C4-2B (cell line): ENCODE measurements around the gene LIPN.

Experiments used
- ZFX ChIP-seq: fragments of 450-650 bp; IDR thresholded peaks from 2 replicates; pipeline ENCODE4 v1.6.1; 2017
- TF ChIP-seq, protein P1 (sequence below): fragments of 450-650 bp; conservative IDR thresholded peaks from 2 replicates; pipeline ENCODE4 v1.5.1; 2017; ENCODE audit warnings: mild to moderate bottlenecking

DNA sequence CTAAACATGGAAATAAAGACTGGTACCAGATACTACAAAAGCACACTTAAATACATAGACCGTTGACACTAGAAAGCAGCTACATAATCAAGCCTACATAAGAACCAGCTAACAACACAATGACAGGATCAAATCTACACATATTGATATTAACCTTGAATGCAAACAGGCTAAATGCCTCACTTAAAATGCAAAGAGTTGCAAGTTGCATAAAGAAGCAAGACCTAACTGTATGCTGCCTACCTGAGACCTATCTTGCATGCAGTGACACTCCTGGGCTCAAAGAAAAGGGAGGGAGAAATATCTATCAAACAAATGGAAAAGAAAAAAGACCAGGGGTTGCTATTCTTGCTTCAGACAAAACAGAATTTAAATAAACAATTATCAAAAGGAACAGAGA, 14.2 kb upstream of the LIPN start:
- TF ChIP-seq, protein P1, sequence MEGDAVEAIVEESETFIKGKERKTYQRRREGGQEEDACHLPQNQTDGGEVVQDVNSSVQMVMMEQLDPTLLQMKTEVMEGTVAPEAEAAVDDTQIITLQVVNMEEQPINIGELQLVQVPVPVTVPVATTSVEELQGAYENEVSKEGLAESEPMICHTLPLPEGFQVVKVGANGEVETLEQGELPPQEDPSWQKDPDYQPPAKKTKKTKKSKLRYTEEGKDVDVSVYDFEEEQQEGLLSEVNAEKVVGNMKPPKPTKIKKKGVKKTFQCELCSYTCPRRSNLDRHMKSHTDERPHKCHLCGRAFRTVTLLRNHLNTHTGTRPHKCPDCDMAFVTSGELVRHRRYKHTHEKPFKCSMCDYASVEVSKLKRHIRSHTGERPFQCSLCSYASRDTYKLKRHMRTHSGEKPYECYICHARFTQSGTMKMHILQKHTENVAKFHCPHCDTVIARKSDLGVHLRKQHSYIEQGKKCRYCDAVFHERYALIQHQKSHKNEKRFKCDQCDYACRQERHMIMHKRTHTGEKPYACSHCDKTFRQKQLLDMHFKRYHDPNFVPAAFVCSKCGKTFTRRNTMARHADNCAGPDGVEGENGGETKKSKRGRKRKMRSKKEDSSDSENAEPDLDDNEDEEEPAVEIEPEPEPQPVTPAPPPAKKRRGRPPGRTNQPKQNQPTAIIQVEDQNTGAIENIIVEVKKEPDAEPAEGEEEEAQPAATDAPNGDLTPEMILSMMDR = no peak
- TF ChIP-seq ZFX = no peak
